IMR-90 (cell line): ENCODE measurements around the gene ATP6V1G1.

Experiments
- BHLHE40 ChIP-seq: fragments of 150-350 bp; IDR thresholded peaks from 2 replicates; pipeline ENCODE4 v1.6.1; 2016; ENCODE audit warnings: mild to moderate bottlenecking, low read depth, low read length
- CEBPB ChIP-seq: IDR thresholded peaks from 2 replicates; pipeline ENCODE4 v1.6.1; 2012; ENCODE audit warnings: low read depth, low read length, improper control_type of control experiment
- CTCF ChIP-seq: conservative IDR thresholded peaks from 2 replicates; pipeline ENCODE4 v1.5.1; 2012; ENCODE audit warnings: mild to moderate bottlenecking, low read depth, low read length, improper control_type of control experiment
- POLR2A ChIP-seq: IDR thresholded peaks from 2 replicates; pipeline ENCODE4 v1.6.1; 2012; ENCODE audit warnings: mild to moderate bottlenecking, low read depth, low read length
- RAD21 ChIP-seq: IDR thresholded peaks from 2 replicates; pipeline ENCODE4 v1.6.1; 2012; ENCODE audit warnings: low read length, improper control_type of control experiment

- TF ChIP-seq POLR2A, result no peak
- no peak for TF ChIP-seq RAD21
- TF ChIP-seq CTCF, result no peak
- no peak for TF ChIP-seq BHLHE40
- no peak for TF ChIP-seq CEBPB
These were observed 46.8 kb downstream of the ATP6V1G1 start for GRCh38 chr9:114634387-114634786.
